ENCODE measurements around the gene CFLAR.

CFLAR gene

DNA sequence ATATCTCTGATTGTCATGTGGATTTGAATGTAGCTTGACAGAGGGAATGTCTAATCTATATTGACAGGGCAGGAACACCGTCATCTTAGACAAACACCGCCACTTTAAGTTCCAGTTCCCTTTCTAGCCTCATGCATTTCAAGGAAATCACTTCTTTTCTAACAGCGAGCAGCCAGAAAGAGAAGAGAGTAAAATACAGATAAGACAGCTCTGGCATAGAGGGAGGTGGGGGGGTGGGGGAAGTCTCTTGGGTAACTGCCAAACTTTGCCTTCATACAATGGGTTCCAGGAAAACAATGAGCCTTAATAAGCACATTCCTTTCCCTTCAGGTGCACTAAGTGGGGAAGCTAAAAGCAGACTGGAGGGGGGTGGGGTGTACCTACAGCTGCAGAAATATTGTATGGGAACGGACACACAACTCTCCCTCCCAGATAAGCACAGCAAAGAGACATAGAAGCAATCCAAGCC lies 104.2 kb downstream of the CFLAR start:
- no peak for DNase-seq

DNA sequence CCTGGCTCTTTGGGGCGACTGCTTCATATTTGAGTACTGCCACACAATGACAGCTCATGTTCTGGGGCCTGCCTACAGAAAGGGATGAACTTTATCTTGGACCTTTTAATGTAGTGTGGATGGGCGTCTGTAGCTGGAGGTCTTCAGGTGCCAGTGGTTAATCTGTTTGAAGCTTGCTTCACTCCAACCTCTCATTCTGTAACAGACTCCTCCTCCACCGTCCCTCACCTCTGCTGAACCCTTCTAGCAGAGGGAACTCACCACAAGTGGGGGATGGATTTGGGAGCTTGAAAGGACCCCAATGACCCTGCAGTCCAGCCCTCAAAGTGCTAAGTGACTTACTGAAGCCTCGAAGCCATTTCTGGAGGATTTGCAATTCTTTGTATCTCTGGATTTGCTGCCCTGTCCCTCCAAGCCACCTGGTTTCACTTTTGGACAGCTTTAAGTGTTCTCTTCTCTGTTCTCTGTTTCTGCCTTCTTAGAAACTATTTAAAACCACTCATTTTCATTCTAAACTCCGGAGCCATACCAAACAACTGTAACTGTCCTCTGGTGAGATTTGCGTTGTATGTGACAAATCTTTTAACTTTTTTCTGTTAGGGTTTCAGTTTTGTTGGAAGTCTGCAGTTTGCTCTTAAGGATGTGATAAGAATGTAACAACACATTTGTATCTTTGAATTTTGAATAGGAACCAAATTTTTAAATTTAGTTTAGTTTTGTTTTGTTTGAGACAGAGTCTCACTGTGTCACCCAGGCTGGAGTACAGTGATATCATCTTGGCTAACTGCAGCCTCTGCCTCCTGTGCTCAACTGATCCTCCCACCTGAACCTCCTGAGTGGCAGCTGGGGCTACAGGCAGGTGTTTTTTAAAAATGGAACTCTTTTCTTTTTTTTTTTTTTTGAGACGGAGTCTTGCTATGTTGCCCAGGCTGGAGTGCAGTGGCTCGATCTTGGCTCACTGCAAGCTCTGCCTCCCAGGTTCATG lies 107.4 kb downstream of the CFLAR start:
- DNase-seq = no peak

Measured in NCI-H1092 (cell line).